Activated CD8-positive, alpha-beta memory T cell treated with anti-CD3 and anti-CD28 coated beads, Interleukin-2, amount 10 ng/mL, durations not matched to agents 7 days and 5 days (primary cell): ENCODE results near the gene CTSZ. TPM values are rescaled to one million over a fixed set of nuclear protein-coding genes. Genes with fewer than 3 reads are reported as not detected.
"Not testable (repeated sequence)": the region's sequence is repeated elsewhere in the genome, so short reads cannot be mapped to it uniquely, and the experiment has no call there.

Experiments
- ATAC-seq: fragments of 150-1000 bp; cut with Tn5 transposase; one replicate; pipeline ENCODE4 v1.10.0; 2021; ENCODE audit warnings: moderate library complexity
- CTCF ChIA-PET: fragments of 350-600 bp; sonication (Branson Sonifier 250); formaldehyde crosslinking; loops from one replicate; lab custom pipeline; 2021; ENCODE audit warnings: antibody characterized with exemption; lab: Charles Lee
- DNase-seq: peaks from one replicate; pipeline ENCODE4 v3.0.0-alpha.2; 2020
- H3K27ac Mint-ChIP-seq: one replicate; pipeline ENCODE4 v1.8.0; 2021; ENCODE audit warnings: mild to moderate bottlenecking, mixed read lengths
- H3K27me3 Mint-ChIP-seq: one replicate; pipeline ENCODE4 v1.8.0; 2021; ENCODE audit warnings: mixed read lengths
- H3K36me3 Mint-ChIP-seq: one replicate; pipeline ENCODE4 v1.8.0; 2021; ENCODE audit warnings: mild to moderate bottlenecking, mixed read lengths
- H3K4me1 Mint-ChIP-seq: one replicate; pipeline ENCODE4 v1.8.0; 2021; ENCODE audit warnings: mixed read lengths
- H3K4me3 Mint-ChIP-seq: one replicate; pipeline ENCODE4 v1.8.0; 2021; ENCODE audit warnings: mild to moderate bottlenecking, moderate library complexity, mixed read lengths
- H3K9me3 Mint-ChIP-seq: one replicate; pipeline ENCODE4 v1.8.0; 2022; ENCODE audit warnings: low read depth, mixed read lengths
- total RNA-seq, 2 experiments: library from RNA; stranded (reverse); gene quantifications; one replicate each; pipeline ENCODE4 v1.2.3, GENCODE V29; 2021

The CTSZ gene
- total RNA-seq, 2 experiments from 2014 or later: 39.6 to 48.0 TPM

DNA sequence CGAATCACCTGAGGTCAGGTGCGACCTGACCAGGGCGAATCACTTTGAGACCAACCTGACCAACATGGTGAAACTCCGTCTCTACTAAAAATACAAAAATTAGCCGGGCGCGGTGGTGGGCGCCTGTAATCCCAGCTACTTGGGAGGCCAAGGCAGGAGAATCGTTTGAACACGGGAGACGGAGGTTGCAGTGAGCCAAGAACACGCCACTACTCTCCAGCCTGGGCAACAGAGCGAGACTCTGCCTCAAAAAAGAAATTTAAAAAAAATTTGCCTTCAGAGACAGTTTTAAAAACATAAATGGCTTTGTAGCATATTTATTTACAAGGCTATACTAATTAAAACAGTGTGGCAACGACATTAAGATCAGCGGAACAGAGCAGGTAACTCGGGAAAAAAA lies 34.4 kb upstream of the CTSZ start:
- not testable (repeated sequence) for H3K9me3 Mint-ChIP-seq, DNase-seq, ATAC-seq, H3K27me3 Mint-ChIP-seq
- Mint-ChIP-seq H3K4me1 (peaks cover 60% of the 10 kb centered on the region), H3K4me3 (peak overlapping the region; percentile 92), H3K36me3 (peaks cover 29% of the 10 kb centered on the region), H3K27ac (peak overlapping the region; percentile 38)
- CTCF ChIA-PET: interaction anchor here (1.0 to 1.5 kb wide), 3 partner anchors 9 to 41 kb away, joined by 3 to 6 read pairs (median 5); partner anchors contain the start of gene ATP5F1E

DNA sequence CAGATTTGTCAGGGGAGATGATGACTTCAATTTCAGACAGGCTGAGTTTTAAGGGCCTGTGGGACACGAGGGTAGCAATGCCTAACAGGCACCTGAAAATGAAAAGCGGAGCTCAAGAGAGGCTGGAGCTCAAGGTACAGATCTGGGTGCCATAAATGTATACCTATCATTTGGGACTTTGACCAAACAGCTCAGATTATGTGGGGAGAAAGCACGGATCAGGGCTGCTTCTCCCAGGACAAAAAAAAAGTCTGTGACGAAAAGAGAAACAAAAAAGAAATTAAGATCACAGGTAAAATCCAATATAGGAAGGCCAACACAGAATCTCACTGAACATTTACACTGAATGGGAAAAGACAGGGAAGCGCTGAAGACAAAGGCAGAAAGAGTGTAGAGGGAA lies 33.6 kb upstream of the CTSZ start:
- Mint-ChIP-seq H3K36me3 (peaks cover 38% of the 10 kb centered on the region), H3K4me3 (peak overlapping the region; percentile 92), H3K27ac (peak overlapping the region; percentile 38), H3K9me3 (no peaks in the 10 kb centered on the region), H3K4me1 (peaks cover 67% of the 10 kb centered on the region), H3K27me3 (no peaks in the 10 kb centered on the region)
- ATAC-seq: no peak
- CTCF ChIA-PET: interaction anchor here (1.2 to 1.5 kb wide), 2 partner anchors 8 to 170 kb away, joined by 3 to 6 read pairs; partner anchors contain the start of gene ATP5F1E
- DNase-seq: no peak

DNA sequence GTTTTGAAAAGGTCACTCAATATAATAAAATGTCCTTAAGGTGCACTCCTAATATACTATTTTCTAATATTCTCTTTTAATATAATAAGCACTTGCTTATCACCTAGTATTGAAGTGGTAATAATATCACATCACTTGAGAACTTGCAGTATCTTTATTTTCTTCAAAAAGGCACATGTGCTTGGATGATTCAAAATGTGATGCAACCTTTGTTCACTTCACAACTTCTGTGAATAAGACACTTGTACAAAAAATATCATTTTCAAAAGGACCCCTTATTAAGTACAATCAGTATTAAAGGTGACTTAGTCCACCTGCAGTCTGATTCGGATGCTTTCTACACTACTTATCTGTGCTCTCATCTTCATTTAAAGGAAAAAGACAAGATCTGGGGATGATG lies 32.2 kb upstream of the CTSZ start:
- Mint-ChIP-seq H3K27me3 (no peaks in the 10 kb centered on the region), H3K4me1 (peaks cover 73% of the 10 kb centered on the region), H3K36me3 (peaks cover 46% of the 10 kb centered on the region), H3K4me3 (peak overlapping the region; percentile 4), H3K27ac (peak overlapping the region; percentile 47), H3K9me3 (no peaks in the 10 kb centered on the region)
- no peak for DNase-seq
- no peak for ATAC-seq
- CTCF ChIA-PET: no interaction called here

DNA sequence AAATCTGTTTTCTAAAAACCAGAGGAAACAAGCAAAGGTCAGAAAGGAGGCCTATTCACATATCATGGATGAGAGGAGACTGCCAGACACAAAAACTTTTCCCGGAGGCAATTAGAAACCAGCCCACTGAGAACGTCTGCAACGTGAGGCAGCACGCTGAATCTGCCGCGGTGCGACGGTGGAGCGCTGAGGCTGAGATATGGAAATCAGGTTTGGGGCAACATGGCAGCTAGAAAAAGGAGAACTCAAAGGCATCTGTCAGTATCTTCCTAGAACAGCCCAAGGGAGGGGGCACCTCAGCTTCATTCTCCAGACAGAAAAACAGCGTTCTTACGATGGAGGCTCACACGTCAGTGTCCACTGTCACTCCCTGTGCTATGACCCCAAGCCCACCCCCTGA lies 30.3 kb upstream of the CTSZ start:
- DNase-seq: no peak
- H3K4me1 Mint-ChIP-seq: peaks cover 70% of the 10 kb centered on the region
- no peak for ATAC-seq

DNA sequence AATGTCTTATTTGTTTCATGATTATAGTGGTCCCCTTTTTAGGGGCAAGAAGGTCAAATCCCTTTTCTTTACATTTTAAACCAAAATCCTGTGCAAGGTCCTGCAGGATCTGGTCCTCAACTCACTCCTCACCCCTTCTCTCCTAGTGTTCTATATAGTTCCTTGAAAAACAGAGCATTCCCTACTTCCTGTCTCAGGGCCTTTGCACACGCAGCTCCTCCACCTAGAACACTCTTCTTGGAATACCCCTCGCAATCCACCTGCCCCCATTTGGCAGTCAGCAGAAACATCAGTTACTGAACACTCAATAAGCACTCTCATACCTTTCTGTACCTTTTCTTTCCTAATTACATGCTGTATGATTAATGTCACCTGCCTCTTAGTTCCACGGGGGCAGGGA lies 28.3 kb upstream of the CTSZ start:
- H3K9me3 Mint-ChIP-seq: no peaks in the 10 kb centered on the region
- CTCF ChIA-PET: no interaction called here
- no peak for ATAC-seq
- DNase-seq: no peak
- H3K36me3 Mint-ChIP-seq: peaks cover 51% of the 10 kb centered on the region
- peaks cover 68% of the 10 kb centered on the region for H3K4me1 Mint-ChIP-seq
- no peaks in the 10 kb centered on the region for H3K27me3 Mint-ChIP-seq
- no peak overlapping the region for H3K4me3 Mint-ChIP-seq
- H3K27ac Mint-ChIP-seq: no peak overlapping the region

More for the DNA sequence above, 30.3 kb upstream of the CTSZ start:
- H3K27me3 Mint-ChIP-seq: no peaks in the 10 kb centered on the region
- peak overlapping the region; percentile 0 for H3K27ac Mint-ChIP-seq
- CTCF ChIA-PET: no interaction called here
- no peaks in the 10 kb centered on the region for H3K9me3 Mint-ChIP-seq
- peaks cover 55% of the 10 kb centered on the region for H3K36me3 Mint-ChIP-seq
- H3K4me3 Mint-ChIP-seq: no peak overlapping the region

DNA sequence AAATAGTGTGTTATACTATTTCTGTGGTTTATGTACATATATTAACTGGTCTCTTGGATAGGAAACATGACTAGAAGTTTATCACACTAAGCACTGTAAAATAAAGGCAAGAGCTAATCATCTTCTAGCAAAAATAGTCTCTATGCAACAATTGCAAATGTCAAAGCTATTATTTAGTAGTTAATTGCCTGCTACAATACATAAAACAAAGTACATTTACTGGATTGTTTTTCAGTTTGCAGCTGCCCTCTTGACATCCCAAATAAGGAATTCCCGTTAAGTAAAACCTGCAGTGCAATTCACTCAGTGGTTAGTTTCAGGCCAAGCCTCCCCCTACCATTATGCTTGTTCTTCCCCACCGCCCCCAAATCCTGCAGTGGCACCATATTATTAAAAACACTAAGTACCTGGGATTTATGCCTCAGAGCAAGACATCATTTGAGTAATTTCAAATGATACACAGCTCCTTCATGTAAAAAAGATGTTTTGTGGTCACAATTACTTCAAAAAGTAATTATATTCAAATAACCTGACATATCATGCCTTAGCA lies 26.6 kb upstream of the CTSZ start:
- Mint-ChIP-seq H3K4me3 (no peak overlapping the region), H3K27me3 (no peaks in the 10 kb centered on the region), H3K4me1 (peaks cover 68% of the 10 kb centered on the region), H3K27ac (peak overlapping the region; percentile 58), H3K36me3 (peaks cover 59% of the 10 kb centered on the region), H3K9me3 (no peaks in the 10 kb centered on the region)
- CTCF ChIA-PET: interaction anchor here (1.1 to 1.5 kb wide), 3 partner anchors 9 to 164 kb away, joined by 3 to 5 read pairs (median 4); partner anchors contain the start of gene PRELID3B
- DNase-seq (no peak), ATAC-seq (no peak)

DNA sequence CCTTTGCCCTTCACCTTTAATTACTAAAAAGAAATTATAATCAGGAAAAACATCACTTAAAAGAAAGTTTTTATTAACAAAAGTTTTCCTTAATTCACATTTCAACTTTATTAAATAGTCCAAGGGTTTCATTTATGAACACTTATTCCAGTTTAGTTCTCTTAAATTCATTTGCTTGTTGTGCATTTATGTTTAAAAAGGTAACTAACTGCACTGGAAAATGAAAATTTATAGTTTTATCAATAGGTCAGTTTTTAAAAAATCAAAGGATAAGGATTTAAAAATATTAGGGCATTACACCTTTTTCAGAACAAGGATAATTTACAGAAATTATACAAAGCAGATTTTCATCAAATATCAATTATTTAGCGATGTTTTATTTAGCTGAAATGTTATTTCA lies 26.0 kb upstream of the CTSZ start:
- DNase-seq: no peak
- H3K4me1 Mint-ChIP-seq: peaks cover 71% of the 10 kb centered on the region
- no peaks in the 10 kb centered on the region for H3K27me3 Mint-ChIP-seq
- no peak for ATAC-seq
- H3K9me3 Mint-ChIP-seq: no peaks in the 10 kb centered on the region
- H3K36me3 Mint-ChIP-seq: peaks cover 63% of the 10 kb centered on the region
- peak overlapping the region; percentile 87 for H3K4me3 Mint-ChIP-seq
- peak overlapping the region; percentile 87 for H3K27ac Mint-ChIP-seq
- CTCF ChIA-PET: interaction anchor here (1.0 to 1.5 kb wide), 6 partner anchors 8 to 382 kb away, joined by 3 to 6 read pairs (median 5); partner anchors contain the start of gene STX16

DNA sequence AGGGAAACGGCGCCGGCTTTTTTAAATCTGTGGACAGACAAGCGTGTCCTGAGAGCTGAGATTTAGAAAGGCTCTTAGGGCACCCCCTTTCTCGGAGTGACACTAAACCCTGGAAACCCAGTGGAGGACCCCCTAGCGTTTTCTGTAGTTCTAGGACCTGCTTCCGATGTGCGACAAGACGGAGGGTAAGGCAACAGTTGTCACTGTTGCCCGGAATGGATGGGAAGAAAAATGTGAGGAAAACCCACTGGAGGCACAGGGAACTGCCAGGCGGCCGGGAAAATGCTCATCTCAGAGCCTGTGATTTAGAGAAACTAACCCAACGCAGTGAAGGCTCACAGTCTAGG lies 25.6 kb upstream of the CTSZ start:
- peaks cover 71% of the 10 kb centered on the region for H3K4me1 Mint-ChIP-seq
- peak overlapping the region; percentile 87 for H3K27ac Mint-ChIP-seq
- peaks cover 63% of the 10 kb centered on the region for H3K36me3 Mint-ChIP-seq

DNA sequence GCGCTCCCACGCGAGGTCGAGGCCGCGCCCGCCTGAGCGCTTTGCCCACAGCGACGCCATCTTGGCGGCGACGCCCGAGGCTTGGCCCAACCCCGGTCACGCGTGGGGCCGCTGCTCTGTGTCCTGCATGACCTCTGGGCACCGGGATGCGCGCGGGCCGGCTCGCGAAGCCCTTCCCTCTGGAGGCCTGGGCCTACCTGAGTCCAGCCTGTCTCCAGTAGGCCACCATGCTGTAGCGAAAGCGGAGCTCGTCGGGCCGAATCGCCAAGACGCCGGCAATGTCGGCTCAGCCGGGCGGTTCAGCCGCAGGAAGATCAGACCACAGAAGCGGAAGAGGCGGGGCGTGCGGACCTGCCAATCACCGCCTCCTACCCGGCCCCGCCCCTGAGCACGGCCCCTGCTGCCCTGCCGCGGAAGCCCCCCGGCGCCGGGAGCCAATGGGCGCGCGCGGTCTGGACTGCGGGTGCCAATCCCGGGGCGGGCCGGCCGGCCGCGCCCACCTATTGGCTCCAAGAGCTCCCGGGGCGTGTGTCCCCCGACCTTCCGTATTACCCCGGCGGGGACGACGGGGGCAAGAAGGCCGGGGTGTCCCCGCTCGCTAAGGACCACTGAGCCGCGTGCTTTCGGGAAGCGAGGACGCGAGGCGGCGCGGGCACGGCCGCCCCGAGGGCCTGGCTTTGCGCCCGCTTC lies 25.1 kb upstream of the CTSZ start, which contains the start of gene ATP5F1E:
ATP5F1E (minus strand) TSS at position 313 of the 690 bp plus-strand sequence; CDS start at position 229, 84 bp downstream.
- DNase-seq (peak; percentile 97), ATAC-seq (peak; percentile 98)
- peaks cover 62% of the 10 kb centered on the region for H3K36me3 Mint-ChIP-seq
- peak within 1 kb of the TSS; percentile 90 for H3K4me3 Mint-ChIP-seq
- H3K27ac Mint-ChIP-seq: peak within 1 kb of the TSS; percentile 95
- no peaks in the 10 kb centered on the region for H3K27me3 Mint-ChIP-seq
- H3K4me1 Mint-ChIP-seq: peaks cover 71% of the 10 kb centered on the region
- CTCF ChIA-PET: interaction anchor here (0.8 to 1.6 kb wide), 15 partner anchors 9 to 381 kb away, joined by 3 to 8 read pairs (median 3); partner anchors contain the start of genes GNAS and STX16
- H3K9me3 Mint-ChIP-seq: no peaks in the 10 kb centered on the region

More for the DNA sequence above, 25.6 kb upstream of the CTSZ start:
- peak overlapping the region; percentile 87 for H3K4me3 Mint-ChIP-seq
- no peaks in the 10 kb centered on the region for H3K27me3 Mint-ChIP-seq
- ATAC-seq (no peak), DNase-seq (no peak)
- H3K9me3 Mint-ChIP-seq: no peaks in the 10 kb centered on the region
- CTCF ChIA-PET: interaction anchor here (1.0 to 1.6 kb wide), 11 partner anchors 8 to 382 kb away, joined by 3 to 8 read pairs (median 4); partner anchors contain the start of gene STX16

DNA sequence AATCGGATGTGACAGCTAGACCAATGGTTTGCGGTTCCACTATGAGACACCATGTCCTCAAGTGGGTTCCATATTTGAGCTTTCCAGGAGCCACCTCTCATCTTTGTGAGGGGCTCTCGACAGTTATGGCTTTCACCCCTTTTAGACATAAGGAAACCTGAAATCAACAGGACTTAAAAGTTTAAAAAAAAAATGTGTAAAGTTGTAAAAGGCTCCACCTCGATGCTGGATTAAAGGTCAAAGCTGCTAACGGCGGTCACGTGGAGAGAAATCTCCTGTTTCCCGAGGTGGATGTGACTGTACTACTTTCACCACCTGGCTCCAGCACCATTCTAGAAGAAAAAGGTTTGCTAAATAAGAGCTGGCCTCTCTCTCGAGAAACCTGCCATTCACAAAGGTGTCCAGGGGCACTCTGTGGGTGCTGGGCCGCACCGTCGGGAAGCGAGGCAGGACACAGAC lies 24.5 kb upstream of the CTSZ start:
- Mint-ChIP-seq H3K4me1 (peaks cover 71% of the 10 kb centered on the region), H3K36me3 (peaks cover 60% of the 10 kb centered on the region), H3K9me3 (no peaks in the 10 kb centered on the region), H3K27ac (peak overlapping the region; percentile 95), H3K4me3 (peak overlapping the region; percentile 90), H3K27me3 (no peaks in the 10 kb centered on the region)
- CTCF ChIA-PET: interaction anchor here (0.8 to 1.6 kb wide), 12 partner anchors 9 to 372 kb away, joined by 3 to 8 read pairs (median 3); partner anchors contain the start of gene GNAS
- no peak for ATAC-seq
- peak; percentile 67 for DNase-seq

DNA sequence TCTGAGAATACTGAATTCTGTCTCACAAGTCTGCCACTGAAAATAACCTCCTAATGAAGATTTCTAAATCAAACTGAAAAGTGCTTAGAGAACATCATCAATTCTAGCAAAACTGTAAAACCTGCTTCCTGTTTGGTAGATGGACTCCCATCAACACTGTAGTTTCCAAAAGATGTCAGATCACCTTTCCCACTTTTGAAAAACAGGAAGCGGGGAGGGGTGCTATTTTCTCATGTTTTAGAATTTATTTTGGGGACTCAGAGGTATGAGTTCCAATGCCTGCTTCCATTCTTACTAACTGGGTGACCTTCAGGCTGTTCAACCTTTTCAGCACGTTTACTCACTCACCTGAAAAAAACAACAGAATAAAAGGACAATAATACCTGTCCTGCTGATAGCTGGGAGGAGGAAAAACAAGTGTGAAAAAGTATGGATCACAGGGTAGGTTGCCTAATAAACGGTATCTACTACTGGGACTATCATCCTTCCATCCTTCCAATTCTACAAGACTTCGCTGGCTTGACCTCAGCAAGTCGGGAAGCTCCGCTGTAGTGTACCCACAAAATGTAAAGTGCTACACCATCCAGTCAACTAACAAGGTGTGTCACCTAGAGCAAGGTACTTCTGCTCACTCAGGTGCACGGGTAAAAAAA lies 24.0 kb upstream of the CTSZ start:
- Mint-ChIP-seq H3K9me3 (no peaks in the 10 kb centered on the region), H3K4me1 (peaks cover 67% of the 10 kb centered on the region), H3K27me3 (no peaks in the 10 kb centered on the region), H3K27ac (peak overlapping the region; percentile 95), H3K4me3 (peak overlapping the region; percentile 90), H3K36me3 (peaks cover 59% of the 10 kb centered on the region)
- DNase-seq (no peak), ATAC-seq (no peak)
- CTCF ChIA-PET: interaction anchor here (0.8 to 1.6 kb wide), 6 partner anchors 13 to 161 kb away, joined by 3 to 8 read pairs (median 3); no protein-coding TSS in a partner anchor

DNA sequence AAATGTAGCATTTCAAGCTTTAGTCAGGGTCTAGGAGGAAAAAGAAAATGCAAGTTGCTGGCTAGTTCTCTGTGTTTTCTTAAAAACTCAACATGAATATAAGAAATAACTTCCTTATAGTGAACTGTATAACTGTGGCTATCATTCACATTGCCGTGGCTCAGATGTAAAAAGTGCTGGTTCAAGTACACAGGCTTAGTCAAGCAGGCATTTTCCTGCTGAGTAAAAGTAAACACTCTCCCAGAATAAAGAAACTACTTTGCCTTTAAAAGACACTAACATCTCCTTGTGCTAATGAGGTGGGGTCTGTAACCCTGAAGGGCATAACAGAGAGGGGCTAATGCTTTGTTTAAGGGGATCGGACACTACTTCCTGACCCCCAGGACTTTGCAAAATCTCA lies 21.8 kb upstream of the CTSZ start:
- Mint-ChIP-seq H3K27ac (peak overlapping the region; percentile 41), H3K4me3 (peak overlapping the region; percentile 64), H3K4me1 (peaks cover 51% of the 10 kb centered on the region), H3K9me3 (no peaks in the 10 kb centered on the region), H3K27me3 (no peaks in the 10 kb centered on the region), H3K36me3 (peaks cover 57% of the 10 kb centered on the region)
- DNase-seq (no peak), ATAC-seq (no peak)
- CTCF ChIA-PET: interaction anchor here (1.2 kb wide), 1 partner anchor 193 kb away, joined by 4 read pairs; no protein-coding TSS in a partner anchor
